HUES64 (cell line): ENCODE results near the gene TEAD2.

ENCODE experiments used
- H3K27ac ChIP-seq: 2 replicates; pipeline ENCODE4 v1.7.0; 2013; ENCODE audit warnings: low read depth, low read length, inconsistent platforms
- H3K27me3 ChIP-seq: 2 replicates; pipeline ENCODE4 v1.6.1; 2013; ENCODE audit warnings: mild to moderate bottlenecking, low read length; ENCODE audit not compliant: insufficient read depth
- H3K36me3 ChIP-seq: 2 replicates; pipeline ENCODE4 v1.6.1; 2013; ENCODE audit warnings: mild to moderate bottlenecking, low read length; ENCODE audit not compliant: insufficient read depth
- H3K4me1 ChIP-seq: 2 replicates; pipeline ENCODE4 v1.6.1; 2013; ENCODE audit warnings: mild to moderate bottlenecking, low read length, moderate library complexity; ENCODE audit not compliant: insufficient read depth
- H3K4me3 ChIP-seq: 2 replicates; pipeline ENCODE4 v1.5.1; 2013; ENCODE audit warnings: mild to moderate bottlenecking, low read length, moderate library complexity
- H3K9ac ChIP-seq: 2 replicates; pipeline ENCODE4 v1.6.1; 2013; ENCODE audit warnings: mild to moderate bottlenecking, low read depth, low read length
- H3K9me3 ChIP-seq: 2 replicates; pipeline ENCODE4 v1.6.1; 2013; ENCODE audit warnings: low read depth, low read length; ENCODE audit not compliant: insufficient read depth
- WGBS: fragments of 150-250, 120-280 bp; methylation state at CpG from one replicate; pipeline ENCODE4 v1.1.7; 2013; ENCODE audit warnings: missing lambda C conversion rate; 5-methylcytosine and 5-hydroxymethylcytosine counted together

The TEAD2 gene

DNA sequence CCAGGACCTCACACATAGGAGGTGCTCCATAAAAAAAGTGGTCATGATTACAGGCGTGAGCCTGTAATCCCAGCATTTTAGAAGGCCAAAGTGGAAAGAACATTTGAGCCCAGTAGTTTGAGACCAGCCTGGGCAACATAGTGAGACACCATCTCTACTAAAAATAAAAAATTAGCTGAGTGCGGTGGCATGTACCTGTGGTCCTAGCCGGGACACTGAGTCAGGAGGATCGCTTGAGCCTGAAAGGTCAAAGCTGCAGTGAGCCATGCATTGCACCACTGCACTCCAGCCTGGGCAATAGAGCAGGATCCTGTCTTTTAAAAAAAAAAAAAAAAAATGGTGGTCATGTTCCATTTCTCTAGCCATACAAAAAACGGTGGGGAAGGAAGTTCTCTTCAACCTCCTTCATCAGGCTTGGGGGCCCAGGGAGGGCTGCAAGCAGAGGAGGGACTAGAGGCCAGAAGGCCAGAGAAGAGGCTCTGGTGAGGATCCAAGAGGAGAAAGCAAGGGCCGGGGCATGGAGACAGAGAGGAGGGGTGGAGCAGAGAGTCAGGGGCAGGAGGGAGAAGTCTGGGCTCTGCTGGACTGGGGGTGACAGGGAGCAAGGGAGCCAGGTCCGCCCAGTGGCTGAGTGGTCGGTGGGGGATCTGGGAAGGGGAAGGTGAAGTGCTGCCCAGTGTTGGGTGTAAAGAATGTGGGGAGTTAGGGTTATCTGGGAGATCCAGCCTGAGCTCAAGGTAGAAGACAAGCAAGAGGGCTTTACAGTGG is 34.7 kb upstream of the TEAD2 start:
- Histone ChIP-seq H3K27me3 (no peaks in the 10 kb centered on the region), H3K9ac (no peak overlapping the region), H3K36me3 (no peaks in the 10 kb centered on the region), H3K4me3 (no peak overlapping the region), H3K9me3 (no peaks in the 10 kb centered on the region), H3K4me1 (0 out of 2 replicates have a peak, but pooled peaks cover 4% of the 10 kb centered on the region), H3K27ac (no peak overlapping the region)
- 94% methylated on average over 8 of the region's 8 CpGs for WGBS

DNA sequence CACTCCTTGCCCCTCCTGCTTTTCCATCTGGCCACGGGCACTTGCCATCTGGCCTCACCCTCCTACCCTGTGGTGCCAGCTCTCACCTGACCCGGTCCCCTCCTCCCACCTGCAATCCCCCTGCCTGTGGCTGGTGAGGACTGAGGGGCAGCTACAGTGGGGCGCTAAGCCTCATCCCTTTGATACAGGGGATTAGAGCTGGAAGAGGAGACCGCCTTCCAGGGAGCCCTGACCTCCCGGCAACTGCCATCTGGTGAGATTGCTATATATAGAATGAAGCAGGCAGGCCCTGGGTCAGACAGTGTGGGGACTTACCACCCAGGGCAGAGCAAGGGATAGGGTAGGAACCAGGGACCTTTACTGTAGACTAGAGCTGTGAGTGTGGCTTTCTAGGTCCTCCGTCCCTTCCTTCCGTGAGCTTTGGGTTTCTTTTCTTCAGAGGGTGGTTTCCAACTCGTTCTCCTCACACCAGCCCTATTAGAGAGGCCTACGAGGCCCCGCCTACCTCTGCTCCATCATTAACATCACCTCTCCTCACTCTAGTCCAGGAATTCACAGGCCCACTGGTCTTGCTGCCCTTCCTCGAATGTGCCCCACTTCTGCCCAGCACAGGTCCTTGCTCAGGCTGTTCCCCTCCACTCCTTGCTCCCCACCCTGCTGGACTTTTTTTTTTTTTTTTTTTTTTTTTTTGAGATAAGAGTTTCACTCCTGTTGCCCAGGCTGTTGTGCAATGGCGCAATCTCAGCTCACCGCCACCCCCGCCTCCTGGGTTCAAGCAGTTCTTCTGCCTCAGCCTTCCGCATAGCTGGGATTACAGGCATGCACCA is 33.6 kb upstream of the TEAD2 start:
- Histone ChIP-seq H3K4me1 (0 out of 2 replicates have a peak, but pooled peaks cover 4% of the 10 kb centered on the region), H3K27me3 (no peaks in the 10 kb centered on the region), H3K27ac (no peak overlapping the region), H3K9ac (no peak overlapping the region), H3K9me3 (no peaks in the 10 kb centered on the region), H3K4me3 (no peak overlapping the region), H3K36me3 (no peaks in the 10 kb centered on the region)
- 76% methylated on average over 15 of the region's 15 CpGs for WGBS

DNA sequence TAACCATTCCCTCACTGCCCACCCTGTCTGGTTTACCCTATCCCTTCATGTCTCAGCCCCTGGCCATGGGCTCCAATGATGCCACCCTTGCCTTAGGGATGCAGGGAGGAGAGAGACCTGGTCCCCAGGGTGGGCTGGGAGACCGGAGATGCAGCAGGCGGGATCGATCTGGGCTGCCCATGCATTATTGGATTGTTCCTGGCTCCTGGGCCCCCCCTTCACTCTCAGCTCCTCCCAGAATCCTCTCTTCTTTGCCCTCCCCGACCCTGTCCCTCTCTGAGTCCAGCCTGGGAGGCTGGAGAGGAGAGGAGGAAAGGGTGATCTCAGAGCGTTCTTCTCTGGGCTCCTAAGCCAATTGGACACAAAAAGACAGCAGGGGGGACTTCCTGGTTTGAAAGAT is 31.7 kb upstream of the TEAD2 start:
- no peaks in the 10 kb centered on the region for H3K27me3 ChIP-seq
- H3K9me3 ChIP-seq = no peaks in the 10 kb centered on the region
- no peak overlapping the region for H3K9ac ChIP-seq
- WGBS = 90% methylated on average over 4 of the region's 5 CpGs
- no peaks in the 10 kb centered on the region for H3K36me3 ChIP-seq
- no peak overlapping the region for H3K27ac ChIP-seq
- no peak overlapping the region for H3K4me3 ChIP-seq
- H3K4me1 ChIP-seq = 0 out of 2 replicates have a peak, but pooled peaks cover 4% of the 10 kb centered on the region

DNA sequence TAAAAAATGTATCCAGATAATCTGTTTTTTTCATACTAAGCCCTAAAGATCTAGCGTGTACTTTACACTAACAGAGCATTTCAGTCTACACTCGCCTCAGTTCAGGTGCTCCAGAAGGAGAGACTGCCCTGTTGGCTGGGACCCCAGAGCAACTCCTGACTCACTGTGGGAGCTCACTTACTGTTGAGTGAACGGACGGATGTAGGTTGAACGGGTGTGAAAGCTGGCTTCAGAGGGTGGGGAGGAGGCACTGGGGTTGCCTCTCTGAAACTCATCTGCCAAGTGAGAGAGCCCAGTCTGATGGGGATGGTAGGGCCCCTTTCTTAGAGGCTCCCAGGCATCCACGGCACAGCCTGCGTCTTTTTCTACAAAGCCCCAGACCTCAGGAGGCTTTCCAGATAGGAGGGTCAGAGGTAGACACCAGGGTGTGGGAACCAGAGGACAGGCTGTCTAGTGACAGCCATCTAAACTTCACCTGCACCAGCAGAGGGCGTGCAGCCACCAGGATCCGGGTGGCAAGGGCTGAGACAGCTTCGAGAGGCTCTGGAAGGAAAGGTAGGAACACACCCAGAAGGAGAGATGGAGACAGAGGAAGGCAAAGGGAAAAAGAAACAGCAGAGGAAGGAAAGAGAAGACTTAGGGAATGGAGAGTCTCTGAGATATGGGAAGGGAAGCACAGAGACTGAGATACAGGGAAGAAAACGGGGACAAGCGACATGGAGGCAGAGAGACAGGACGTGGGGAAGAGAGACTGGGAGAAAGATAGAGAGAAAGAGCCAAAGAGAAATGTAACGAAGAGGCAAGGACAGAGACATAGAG is 29.6 kb upstream of the TEAD2 start:
- Histone ChIP-seq H3K4me3 (no peak overlapping the region), H3K9me3 (no peaks in the 10 kb centered on the region), H3K4me1 (no peaks in the 10 kb centered on the region), H3K36me3 (no peaks in the 10 kb centered on the region), H3K27me3 (no peaks in the 10 kb centered on the region), H3K27ac (no peak overlapping the region), H3K9ac (no peak overlapping the region)
- 42% methylated on average over 14 of the region's 14 CpGs for WGBS

DNA sequence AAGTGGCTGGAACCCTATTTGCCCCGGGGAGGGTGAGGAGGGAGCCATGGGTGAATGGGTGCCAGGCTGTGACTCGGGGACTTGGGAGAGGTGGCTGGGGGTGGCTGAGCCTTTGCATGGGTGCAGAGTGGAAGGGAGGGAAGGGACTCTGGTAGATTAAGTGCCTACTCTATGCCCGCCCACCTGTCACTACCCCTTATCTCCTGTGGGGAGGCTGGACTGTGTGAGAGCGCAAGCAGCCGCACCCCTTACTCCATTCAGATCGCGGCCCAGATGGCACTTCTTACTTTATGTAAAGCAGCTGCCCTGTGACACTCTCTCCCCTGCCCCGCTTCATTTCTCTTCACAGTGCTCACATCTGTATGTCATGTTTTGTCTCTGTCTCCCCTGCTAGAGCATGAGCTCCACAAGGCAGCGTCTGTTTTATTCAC is 28.7 kb upstream of the TEAD2 start:
- 77% methylated on average over 9 of the region's 9 CpGs for WGBS
- Histone ChIP-seq H3K27ac (no peak overlapping the region), H3K9ac (no peak overlapping the region)

DNA sequence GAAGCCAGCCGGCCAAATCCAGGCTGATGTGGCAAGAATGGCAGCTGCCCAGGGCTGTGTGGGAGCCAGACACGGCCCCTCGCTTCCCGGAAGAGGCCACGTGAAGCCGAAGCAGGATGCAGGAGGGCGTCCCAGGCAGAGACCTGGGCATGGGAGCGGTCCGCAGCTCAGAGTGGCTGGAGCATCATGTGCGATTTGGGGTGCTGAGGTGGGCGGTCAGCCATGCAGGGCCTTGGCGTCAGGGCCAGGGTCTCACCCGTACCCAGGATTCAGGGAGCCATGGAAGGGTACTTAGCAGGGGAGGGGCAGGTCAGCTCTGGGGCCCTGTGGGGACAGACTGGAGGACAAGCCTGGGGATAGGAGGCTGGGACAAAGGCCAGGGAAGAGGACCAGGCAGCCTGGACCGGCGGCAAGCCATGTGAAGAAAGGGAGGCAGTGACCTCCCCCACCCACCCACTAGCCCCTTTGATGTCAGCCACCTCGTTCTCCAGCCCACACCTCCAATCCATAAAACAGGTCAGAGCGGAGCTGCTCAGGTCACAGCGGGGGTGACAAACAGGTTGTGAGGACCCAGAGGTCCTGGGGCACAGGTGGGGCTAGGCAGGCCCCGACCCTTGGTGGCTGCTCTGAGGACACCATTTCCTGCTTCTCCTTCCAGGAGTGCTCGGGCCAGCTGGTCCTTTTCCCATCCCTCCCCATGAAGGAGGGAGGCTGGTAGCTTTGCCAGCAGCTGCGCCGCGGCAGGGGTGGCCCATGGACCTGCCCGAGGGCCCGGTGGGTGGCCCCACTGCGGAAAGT is 28.1 kb upstream of the TEAD2 start:
- no peaks in the 10 kb centered on the region for H3K9me3 ChIP-seq
- H3K4me1 ChIP-seq = no peaks in the 10 kb centered on the region
- no peak overlapping the region for H3K4me3 ChIP-seq
- H3K36me3 ChIP-seq = no peaks in the 10 kb centered on the region
- H3K27ac ChIP-seq = no peak overlapping the region
- 80% methylated on average over 24 of the region's 26 CpGs for WGBS
- H3K9ac ChIP-seq = no peak overlapping the region
- no peaks in the 10 kb centered on the region for H3K27me3 ChIP-seq

More for the DNA sequence above, 28.7 kb upstream of the TEAD2 start:
- Histone ChIP-seq H3K36me3 (no peaks in the 10 kb centered on the region), H3K27me3 (no peaks in the 10 kb centered on the region), H3K4me3 (no peak overlapping the region), H3K4me1 (no peaks in the 10 kb centered on the region), H3K9me3 (no peaks in the 10 kb centered on the region)

DNA sequence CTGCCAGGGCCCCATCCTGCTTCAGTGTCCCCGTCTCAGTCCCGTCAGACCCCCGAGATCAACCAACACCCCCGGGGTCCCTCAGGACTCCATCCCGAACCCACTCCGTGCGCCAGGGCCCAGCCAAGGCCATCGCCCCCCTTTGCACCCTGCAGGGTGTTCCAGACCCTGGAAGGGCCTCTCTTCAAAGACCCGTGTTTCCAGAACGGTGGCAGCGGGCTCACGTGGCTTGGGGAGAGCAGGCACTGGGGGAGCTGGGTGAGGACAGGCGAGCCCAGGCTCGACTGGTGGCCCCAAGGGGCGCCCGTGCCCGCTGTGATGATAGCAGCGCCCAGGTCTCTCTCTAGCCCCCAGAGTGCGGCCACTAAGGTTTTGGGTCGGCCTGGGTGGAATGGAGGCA is 27.2 kb upstream of the TEAD2 start:
- WGBS = 92% methylated on average over 20 of the region's 20 CpGs
- Histone ChIP-seq H3K4me3 (no peak overlapping the region), H3K27me3 (no peaks in the 10 kb centered on the region), H3K27ac (no peak overlapping the region), H3K9ac (no peak overlapping the region), H3K9me3 (no peaks in the 10 kb centered on the region), H3K4me1 (no peaks in the 10 kb centered on the region), H3K36me3 (no peaks in the 10 kb centered on the region)

DNA sequence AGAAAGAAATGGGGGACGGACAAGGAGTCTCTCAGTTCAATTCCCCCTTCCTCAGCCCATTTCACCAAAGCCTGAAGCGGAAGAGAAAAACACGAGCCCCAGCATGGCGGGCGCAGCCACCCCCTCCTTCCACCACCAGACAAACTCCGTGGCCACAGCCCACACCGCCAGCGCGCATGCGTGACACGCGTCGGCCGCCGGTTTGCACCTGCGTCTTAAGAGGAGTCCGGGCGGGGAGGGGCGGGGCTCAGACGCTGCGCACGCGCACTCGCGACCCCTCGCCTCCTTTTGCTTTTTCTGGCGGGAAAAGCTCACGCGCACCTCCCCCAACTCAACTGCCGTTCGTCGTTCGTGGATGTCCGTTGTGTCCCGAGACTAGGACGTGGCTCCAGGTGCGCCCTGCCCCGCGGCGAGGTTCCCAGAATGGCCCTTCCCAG is 25.7 kb upstream of the TEAD2 start, which contains the start of gene KASH5:
Gene KASH5, plus strand, starts transcription at position 314 of the 437 bp plus-strand sequence. CDS start 2,635 bp downstream, outside the sequence.
- no peak within 1 kb of the TSS for H3K9ac ChIP-seq
- no peaks in the 10 kb centered on the region for H3K36me3 ChIP-seq
- 91% methylated on average over 40 of the region's 40 CpGs for WGBS
- no peak within 1 kb of the TSS for H3K27ac ChIP-seq
- no peak within 1 kb of the TSS for H3K4me3 ChIP-seq
- H3K27me3 ChIP-seq = no peaks in the 10 kb centered on the region
- H3K9me3 ChIP-seq = 0 out of 2 replicates have a peak, but pooled peaks cover 3% of the 10 kb centered on the region
- no peaks in the 10 kb centered on the region for H3K4me1 ChIP-seq

DNA sequence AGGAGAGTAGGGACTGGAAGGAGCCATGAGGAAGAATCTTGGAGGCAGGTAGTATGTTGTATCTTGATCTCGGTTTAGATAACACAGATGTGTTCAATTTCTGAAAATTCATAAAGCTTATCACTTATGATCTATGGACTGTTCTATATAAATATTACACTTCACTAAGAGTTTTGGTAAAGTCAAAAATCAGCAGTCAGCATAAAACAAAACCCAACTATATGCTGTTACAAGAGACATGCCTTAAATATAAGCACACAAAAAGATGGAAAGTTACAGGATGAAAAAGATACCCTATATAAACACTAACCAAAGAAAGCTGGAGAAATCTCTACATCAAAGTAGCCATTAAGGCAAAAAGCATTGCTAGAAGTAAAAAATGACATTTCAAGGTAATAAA is 21.4 kb upstream of the TEAD2 start:
- Histone ChIP-seq H3K36me3 (no peaks in the 10 kb centered on the region), H3K27ac (no peak overlapping the region), H3K9ac (no peak overlapping the region), H3K9me3 (peaks cover 8% of the 10 kb centered on the region), H3K4me1 (no peaks in the 10 kb centered on the region), H3K27me3 (no peaks in the 10 kb centered on the region), H3K4me3 (no peak overlapping the region)
- WGBS = no CpG with 5 or more reads among the region's 1 CpG

DNA sequence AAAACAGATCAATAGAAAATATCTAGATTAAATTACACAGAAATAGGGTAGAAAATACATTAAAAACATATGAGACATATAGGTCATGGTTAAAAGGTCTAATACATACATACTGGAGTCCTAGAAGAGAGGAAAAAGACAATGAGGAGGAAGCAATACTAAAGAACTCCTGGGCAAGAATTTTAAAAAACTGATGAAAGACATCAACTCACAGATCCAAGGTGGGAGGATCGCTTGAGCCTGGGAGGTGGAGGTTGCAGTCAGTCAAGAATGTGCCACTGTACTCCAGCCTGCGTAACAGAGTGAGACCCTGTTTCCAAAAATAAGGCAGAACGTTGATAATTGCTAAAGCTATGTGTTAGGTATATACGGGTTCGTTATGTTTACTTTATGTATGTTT is 20.4 kb upstream of the TEAD2 start:
- WGBS = 90% methylated on average over 5 of the region's 5 CpGs
- no peak overlapping the region for H3K9ac ChIP-seq
- no peaks in the 10 kb centered on the region for H3K36me3 ChIP-seq
- no peak overlapping the region for H3K4me3 ChIP-seq
- no peak overlapping the region for H3K27ac ChIP-seq
- H3K27me3 ChIP-seq = no peaks in the 10 kb centered on the region
- peaks cover 8% of the 10 kb centered on the region for H3K9me3 ChIP-seq
- no peaks in the 10 kb centered on the region for H3K4me1 ChIP-seq
